ENCODE measurements around the gene KRTAP9-2. TPM values are rescaled to one million over a fixed set of nuclear protein-coding genes. Genes with fewer than 3 reads are reported as not detected.

Gene KRTAP9-2
- total RNA-seq, 1 donor from 2014 or later, result not detected

Other genes with a start within 250 kb of the KRTAP9-2 start
- gene KRT40, start 242.3 kb upstream of the KRTAP9-2 start, total RNA-seq, result not detected in 2 replicates
- not detected in 2 replicates for gene KRTAP3-3, start 232.5 kb upstream of the KRTAP9-2 start, total RNA-seq
- not detected in 2 replicates for gene KRTAP3-2, start 226.7 kb upstream of the KRTAP9-2 start, total RNA-seq
- gene KRTAP3-1, start 217.5 kb upstream of the KRTAP9-2 start, total RNA-seq, result not detected in 2 replicates
- not detected in 2 replicates for gene KRTAP1-5, start 199.4 kb upstream of the KRTAP9-2 start, total RNA-seq
- not detected in 2 replicates for gene KRTAP1-4, start 196.5 kb upstream of the KRTAP9-2 start, total RNA-seq
- gene KRTAP1-3, start 191.8 kb upstream of the KRTAP9-2 start, total RNA-seq, result not detected in 2 replicates
- gene KRTAP1-1, start 185.2 kb upstream of the KRTAP9-2 start, total RNA-seq, result not detected in 2 replicates
- not detected in 2 replicates for gene KRTAP2-1, start 179.3 kb upstream of the KRTAP9-2 start, total RNA-seq
- gene KRTAP2-2, start 171.4 kb upstream of the KRTAP9-2 start, total RNA-seq, result not detected in 2 replicates
- not detected in 2 replicates for gene KRTAP2-3, start 166.5 kb upstream of the KRTAP9-2 start, total RNA-seq
- not detected in 2 replicates for gene KRTAP2-4, start 160.8 kb upstream of the KRTAP9-2 start, total RNA-seq
- gene KRTAP4-7, start 142.5 kb upstream of the KRTAP9-2 start, total RNA-seq, result not detected in 2 replicates
- gene KRTAP4-8, start 128.5 kb upstream of the KRTAP9-2 start, total RNA-seq, result not detected in 2 replicates
- not detected in 2 replicates for gene KRTAP4-16, start 124.4 kb upstream of the KRTAP9-2 start, total RNA-seq
- not detected in 2 replicates for gene KRTAP4-9, start 121.3 kb upstream of the KRTAP9-2 start, total RNA-seq
- gene KRTAP4-11, start 108.3 kb upstream of the KRTAP9-2 start, total RNA-seq, result not detected in 2 replicates
- not detected in 2 replicates for gene KRTAP4-12, start 102.5 kb upstream of the KRTAP9-2 start, total RNA-seq
- gene KRTAP4-6, start 86.1 kb upstream of the KRTAP9-2 start, total RNA-seq, result not detected in 2 replicates
- gene KRTAP4-5, start 76.8 kb upstream of the KRTAP9-2 start, total RNA-seq, result not detected in 2 replicates
- not detected in 2 replicates for gene KRTAP4-4, start 65.9 kb upstream of the KRTAP9-2 start, total RNA-seq
- not detected in 2 replicates for gene KRTAP4-3, start 58.4 kb upstream of the KRTAP9-2 start, total RNA-seq
- gene KRTAP4-2, start 48.4 kb upstream of the KRTAP9-2 start, total RNA-seq, result not detected in 2 replicates
- gene KRTAP4-1, start 41.7 kb upstream of the KRTAP9-2 start, total RNA-seq, result not detected in 2 replicates
- gene KRTAP9-1, start 36.8 kb upstream of the KRTAP9-2 start, total RNA-seq, result not detected in 2 replicates
- not detected in 2 replicates for gene KRTAP9-3, start 5.8 kb downstream of the KRTAP9-2 start, total RNA-seq
- not detected in 2 replicates for gene KRTAP9-8, start 11.4 kb downstream of the KRTAP9-2 start, total RNA-seq
- not detected in 2 replicates for gene KRTAP9-4, start 23.0 kb downstream of the KRTAP9-2 start, total RNA-seq
- not detected in 2 replicates for gene KRTAP9-9, start 28.7 kb downstream of the KRTAP9-2 start, total RNA-seq
- gene KRTAP9-6, start 38.7 kb downstream of the KRTAP9-2 start, total RNA-seq, result not detected in 2 replicates
- gene KRTAP9-7, start 49.0 kb downstream of the KRTAP9-2 start, total RNA-seq, result not detected in 2 replicates
- not detected in 2 replicates for gene KRTAP29-1, start 76.2 kb downstream of the KRTAP9-2 start, total RNA-seq
- gene KRTAP16-1, start 82.7 kb downstream of the KRTAP9-2 start, total RNA-seq, result not detected in 2 replicates
- gene KRTAP17-1, start 89.1 kb downstream of the KRTAP9-2 start, total RNA-seq, result not detected in 2 replicates
- not detected in 2 replicates for gene KRT33A, start 124.2 kb downstream of the KRTAP9-2 start, total RNA-seq
- not detected in 2 replicates for gene KRT33B, start 143.2 kb downstream of the KRTAP9-2 start, total RNA-seq
- not detected in 2 replicates for gene KRT34, start 155.7 kb downstream of the KRTAP9-2 start, total RNA-seq
- gene KRT31, start 171.0 kb downstream of the KRTAP9-2 start, total RNA-seq, result not detected in 2 replicates
- gene KRT37, start 197.9 kb downstream of the KRTAP9-2 start, total RNA-seq, result not detected in 2 replicates
- gene KRT38, start 214.3 kb downstream of the KRTAP9-2 start, total RNA-seq, result not detected in 2 replicates
- not detected in 2 replicates for gene KRT32, start 240.7 kb downstream of the KRTAP9-2 start, total RNA-seq